ENCODE data around the gene GRAMD1A.

The GRAMD1A gene

GRCh38 chr19:35038623-35039512 lies 38.7 kb downstream of the GRAMD1A start:
- TF ChIP-seq POLR2A (IDR thresholded peaks at IDR 0.05; ENCODE audit: extremely low read depth, insufficient read length) (no peak), MYC (IDR thresholded peaks at IDR 0.05; ENCODE audit: low read depth, low read length) (no peak), CTCF (IDR thresholded peaks at IDR 0.05; ENCODE audit: low read depth, low read length) (no peak), MAX (IDR thresholded peaks at IDR 0.05; ENCODE audit: low read depth, low read length) (no peak)
- H3K4me3 ChIP-seq (ENCODE audit: low read depth, low read length), result no peak overlapping the region
- peak; percentile 43 for DNase-seq (ENCODE audit: low read depth)

DNA sequence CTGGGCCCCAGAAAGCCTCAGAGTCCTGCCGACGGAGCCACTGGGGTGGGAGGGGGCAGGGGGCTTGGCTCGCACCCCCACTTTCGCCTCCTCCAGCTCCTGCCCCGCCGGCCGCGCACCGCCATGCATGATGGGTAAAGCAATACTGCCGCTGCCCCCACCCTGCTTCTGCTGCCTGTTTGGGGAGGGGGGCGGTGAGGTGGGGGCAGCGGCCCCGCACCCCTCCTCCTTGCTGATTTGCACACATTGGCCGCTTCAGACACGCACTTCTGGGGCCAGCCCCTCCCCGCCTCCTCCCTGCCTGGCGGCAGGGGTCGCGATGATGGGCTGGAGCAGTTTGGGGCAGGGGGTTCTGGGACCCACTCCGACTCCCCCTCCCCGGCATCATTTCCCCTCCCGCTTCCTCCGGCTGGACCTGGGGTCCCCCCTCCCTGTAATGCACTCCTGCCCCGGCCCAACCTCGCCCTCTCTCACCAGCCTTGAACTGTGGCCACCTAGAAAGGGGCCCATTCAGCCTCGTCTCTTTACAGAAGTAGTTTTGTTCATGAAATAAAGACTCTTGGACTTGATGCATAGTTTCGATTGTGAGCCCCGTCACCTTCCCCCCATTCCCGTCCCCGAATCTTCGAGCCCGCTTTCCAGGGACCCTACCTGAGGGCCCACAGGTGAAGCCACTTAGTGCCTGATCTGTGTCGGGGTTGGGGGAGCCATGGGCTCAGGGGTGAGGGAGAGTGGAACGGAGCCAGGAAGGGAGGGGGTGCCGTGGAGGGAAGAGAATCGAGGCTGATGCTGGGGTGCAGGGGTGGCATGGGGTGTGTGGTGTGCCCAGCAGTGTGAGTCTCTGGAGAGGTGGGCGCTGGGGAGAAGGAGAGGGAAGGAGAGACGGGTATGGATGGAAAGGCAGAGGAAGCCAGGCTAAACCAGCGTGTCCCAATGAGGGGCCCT lies 40.0 kb downstream of the GRAMD1A start:
- no peak for DNase-seq (ENCODE audit: low read depth)
- TF ChIP-seq POLR2A (IDR thresholded peaks at IDR 0.05; ENCODE audit: extremely low read depth, insufficient read length) (no peak), CTCF (IDR thresholded peaks at IDR 0.05; ENCODE audit: low read depth, low read length) (no peak), MAX (IDR thresholded peaks at IDR 0.05; ENCODE audit: low read depth, low read length) (no peak), MYC (IDR thresholded peaks at IDR 0.05; ENCODE audit: low read depth, low read length) (no peak)
- H3K4me3 ChIP-seq (ENCODE audit: low read depth, low read length), result no peak overlapping the region

DNA sequence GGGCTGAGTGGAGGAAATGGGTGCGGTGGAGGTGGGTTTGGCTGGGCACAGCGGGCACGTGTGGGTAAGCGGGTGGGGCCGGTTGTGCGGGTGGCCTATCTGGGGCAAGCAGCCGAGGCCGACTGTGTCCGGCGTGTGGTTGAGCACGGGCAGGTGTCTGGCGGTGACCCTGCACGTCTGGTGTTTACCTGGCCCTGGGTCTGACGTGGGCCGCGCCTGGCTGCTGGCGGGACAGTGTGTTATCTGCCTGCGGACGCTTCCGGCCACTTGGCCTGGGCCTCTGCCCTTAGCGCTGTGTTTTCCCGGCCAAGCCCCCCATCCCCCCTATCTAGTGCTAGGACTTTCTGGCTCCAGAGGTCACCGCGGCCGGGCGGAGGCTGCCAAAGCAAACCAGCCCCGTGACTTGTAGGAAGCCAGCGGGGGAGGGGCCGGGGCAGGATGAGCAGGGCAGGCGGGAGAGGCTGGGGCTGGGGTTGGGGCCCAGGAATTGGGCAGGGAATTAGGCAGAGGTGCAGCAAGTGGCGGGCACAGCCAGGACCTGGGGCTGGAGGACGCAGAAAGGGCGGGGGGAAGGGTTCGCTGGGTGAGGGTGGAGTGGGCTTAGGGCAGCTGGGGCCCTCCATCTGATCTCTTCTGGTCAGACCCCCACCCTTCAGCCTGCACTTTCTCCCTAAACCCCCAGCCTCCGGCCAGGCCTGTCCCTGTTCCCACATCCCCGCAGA lies 40.9 kb downstream of the GRAMD1A start:
- DNase-seq (ENCODE audit: low read depth), result no peak
- TF ChIP-seq MYC (IDR thresholded peaks at IDR 0.05; ENCODE audit: low read depth, low read length), result no peak
- H3K4me3 ChIP-seq (ENCODE audit: low read depth, low read length), result no peak overlapping the region

- H3K4me3 ChIP-seq (ENCODE audit: low read depth, low read length), result no peak within 1 kb of the TSS
Observed at GRCh38 chr19:35041548-35042055, 41.5 kb downstream of the GRAMD1A start, which contains the start of gene HPN. Gene HPN (plus strand): TSS chr19:35041721. CDS start chr19:35042507, 786 bp downstream.

GRCh38 chr19:35042056-35042730 lies 42.1 kb downstream of the GRAMD1A start:
- no peak overlapping the region for H3K4me3 ChIP-seq (ENCODE audit: low read depth, low read length)
- TF ChIP-seq POLR2A (IDR thresholded peaks at IDR 0.05; ENCODE audit: extremely low read depth, insufficient read length) (no peak), MYC (IDR thresholded peaks at IDR 0.05; ENCODE audit: low read depth, low read length) (no peak), MAX (IDR thresholded peaks at IDR 0.05; ENCODE audit: low read depth, low read length) (no peak), CTCF (IDR thresholded peaks at IDR 0.05; ENCODE audit: low read depth, low read length) (no peak)
- DNase-seq (ENCODE audit: low read depth), result no peak

More at GRCh38 chr19:35041548-35042055, 41.5 kb downstream of the GRAMD1A start, which contains the start of gene HPN:
- no peak for DNase-seq (ENCODE audit: low read depth)
- TF ChIP-seq MYC (IDR thresholded peaks at IDR 0.05; ENCODE audit: low read depth, low read length) (no peak), MAX (IDR thresholded peaks at IDR 0.05; ENCODE audit: low read depth, low read length) (no peak), POLR2A (IDR thresholded peaks at IDR 0.05; ENCODE audit: extremely low read depth, insufficient read length) (no peak), CTCF (IDR thresholded peaks at IDR 0.05; ENCODE audit: low read depth, low read length) (no peak)

All from NB4 (cell line).